ENCODE data around the gene AGER.

DNA sequence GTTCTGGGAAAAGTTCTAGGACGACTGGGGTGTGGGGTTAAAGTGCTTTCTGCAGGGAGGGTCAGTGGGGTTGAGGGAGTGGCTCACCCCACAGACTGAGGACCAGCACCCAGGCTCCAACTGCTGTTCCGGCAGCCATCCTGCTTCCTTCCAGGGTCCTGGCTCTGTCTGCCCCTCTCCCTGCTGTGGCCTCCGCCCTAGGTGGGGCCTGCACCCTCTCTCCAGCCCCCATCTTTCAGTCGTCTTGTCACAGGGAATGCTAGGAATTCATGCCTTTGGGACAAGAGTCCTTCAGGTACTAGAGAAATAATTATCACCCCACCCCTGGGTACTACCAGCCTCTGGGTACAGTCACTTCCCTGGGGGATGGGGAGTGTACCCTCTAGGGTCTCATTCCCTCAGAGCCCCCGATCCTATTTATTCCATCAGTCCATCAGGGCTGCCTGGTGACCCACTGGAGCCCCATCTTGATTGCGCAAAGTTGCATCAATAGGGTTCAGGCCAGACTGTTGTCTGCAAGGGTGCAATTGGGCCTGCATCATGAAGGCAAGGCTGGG lies at the start of gene AGER:
- TF ChIP-seq, protein P1, sequence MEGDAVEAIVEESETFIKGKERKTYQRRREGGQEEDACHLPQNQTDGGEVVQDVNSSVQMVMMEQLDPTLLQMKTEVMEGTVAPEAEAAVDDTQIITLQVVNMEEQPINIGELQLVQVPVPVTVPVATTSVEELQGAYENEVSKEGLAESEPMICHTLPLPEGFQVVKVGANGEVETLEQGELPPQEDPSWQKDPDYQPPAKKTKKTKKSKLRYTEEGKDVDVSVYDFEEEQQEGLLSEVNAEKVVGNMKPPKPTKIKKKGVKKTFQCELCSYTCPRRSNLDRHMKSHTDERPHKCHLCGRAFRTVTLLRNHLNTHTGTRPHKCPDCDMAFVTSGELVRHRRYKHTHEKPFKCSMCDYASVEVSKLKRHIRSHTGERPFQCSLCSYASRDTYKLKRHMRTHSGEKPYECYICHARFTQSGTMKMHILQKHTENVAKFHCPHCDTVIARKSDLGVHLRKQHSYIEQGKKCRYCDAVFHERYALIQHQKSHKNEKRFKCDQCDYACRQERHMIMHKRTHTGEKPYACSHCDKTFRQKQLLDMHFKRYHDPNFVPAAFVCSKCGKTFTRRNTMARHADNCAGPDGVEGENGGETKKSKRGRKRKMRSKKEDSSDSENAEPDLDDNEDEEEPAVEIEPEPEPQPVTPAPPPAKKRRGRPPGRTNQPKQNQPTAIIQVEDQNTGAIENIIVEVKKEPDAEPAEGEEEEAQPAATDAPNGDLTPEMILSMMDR (IDR thresholded peaks at IDR 0.05; ENCODE audit: insufficient read depth, low read depth, low read length), result no peak
- TF ChIP-seq EZH2 (IDR thresholded peaks at IDR 0.05; ENCODE audit: insufficient read depth, low read length), result no peak

Measured in astrocyte (in vitro differentiated cells and primary cell).